ENCODE measurements around the gene PPP2R5D. TPM values are rescaled to one million over a fixed set of nuclear protein-coding genes. Genes with fewer than 3 reads are reported as not detected.

Gene PPP2R5D
- total and polyA plus RNA-seq, 9 of the 15 experiments (the other 6 are each of a cell fraction or from before 2014, with no cell fraction given), result 1.3 to 96.1 (median 38.4) TPM

- Histone ChIP-seq H3K4me3 (no peak overlapping the region), H3K27ac (ENCODE audit: extremely low read depth, low read depth, low read length) (peak overlapping the region; percentile 16; the same call in 2 of the 3 replicates), H3K9me3 (replicated peaks; ENCODE audit: control insufficient read depth, insufficient read depth, low read depth, low read length) (no peaks in the 10 kb centered on the region), H2AFZ (ENCODE audit: low read depth, low read length) (no peak overlapping the region), H3K4me1 (replicated peaks in 1 of 2; ENCODE audit: control insufficient read depth in 2 of 2, insufficient read depth in 2 of 2, low read length in 2 of 2) (peaks cover 8 to 23% of the 10 kb centered on the region in 2 experiments), H3K36me3 (ENCODE audit: control insufficient read depth, insufficient read depth, low read length) (peaks cover 54% of the 10 kb centered on the region), H3K27me3 (ENCODE audit: control insufficient read depth in 2 of 2, insufficient read depth in 2 of 2, low read length in 2 of 2) (no peaks in the 10 kb centered on the region), H3K9me1 (ENCODE audit: control insufficient read depth, insufficient read depth, low read length) (no peaks in the 10 kb centered on the region), H3K79me2 (ENCODE audit: control insufficient read depth, insufficient read depth, low read length) (0 out of 3 replicates have a peak, but pooled peaks cover 1% of the 10 kb centered on the region), H4K20me1 (replicated peaks; ENCODE audit: control insufficient read depth, insufficient read depth, low read length) (no peaks in the 10 kb centered on the region), H3K4me2 (ENCODE audit: insufficient read depth, low read length) (no peak overlapping the region), H3K9ac (ENCODE audit: insufficient read depth in 1 of 2, low read depth in 2 of 2, low read length in 2 of 2) (peak overlapping the region in 1 of 2 experiments; percentile 31; a peak in 1 of 4 replicates)
- in situ Hi-C loops (cut with MboI) (no loop called here), intact Hi-C loops (cut with micrococcal nuclease) (no loop called here)
- DNase-seq (ENCODE audit: extremely low read depth in 1 of 4, low spot score in 3 of 4) (no peak), ATAC-seq (no peak), FAIRE-seq (no peak)
- ChIA-PET POLR2A (interaction anchor here (0.6 to 1.5 kb wide), 4 partner anchors 9 to 55 kb away, joined by 3 to 8 read pairs (median 3); partner anchors contain the start of gene PEX6), CTCF (ENCODE audit: low intra/inter-chr PET ratio) (no interaction called here)
- TF ChIP-seq EGR1 (conservative IDR thresholded peaks at IDR 0.05), result 0 out of 2 replicates have a peak, but pooled peaks have one; percentile 15
- no peak for TF ChIP-seq LCOR (CRISPR knock-in tag; IDR thresholded peaks at IDR 0.05)
- TF ChIP-seq NUFIP1 (IDR thresholded peaks at IDR 0.05; ENCODE audit: partially characterized antibody), result no peak
- 80% methylated on average over 4 of the region's 4 CpGs for WGBS (ENCODE audit: insufficient coverage, low coverage, missing lambda C conversion rate)
- no TSS peak for BruUV-seq (replicated peaks)
Observed at GRCh38 chr6:42969934-42970333, 14.4 kb upstream of the PPP2R5D start.

GRCh38 chr6:42970871-42971612 is 13.3 kb upstream of the PPP2R5D start:
- Histone ChIP-seq H3K4me2 (ENCODE audit: insufficient read depth, low read length) (peak overlapping the region; percentile 65), H3K79me2 (ENCODE audit: control insufficient read depth, insufficient read depth, low read length) (peaks cover 12% of the 10 kb centered on the region; the same call in 2 of the 3 replicates), H4K20me1 (replicated peaks; ENCODE audit: control insufficient read depth, insufficient read depth, low read length) (no peaks in the 10 kb centered on the region), H2AFZ (ENCODE audit: low read depth, low read length) (peak overlapping the region; percentile 52), H3K9me1 (ENCODE audit: control insufficient read depth, insufficient read depth, low read length) (no peaks in the 10 kb centered on the region), H3K36me3 (ENCODE audit: control insufficient read depth, insufficient read depth, low read length) (peaks cover 53% of the 10 kb centered on the region), H3K9me3 (replicated peaks; ENCODE audit: control insufficient read depth, insufficient read depth, low read depth, low read length) (no peaks in the 10 kb centered on the region), H3K9ac (ENCODE audit: insufficient read depth in 1 of 2, low read depth in 2 of 2, low read length in 2 of 2) (peak overlapping the region; percentile 26 to 33; a peak in 3 of 4 replicates), H3K4me1 (replicated peaks in 1 of 2; ENCODE audit: control insufficient read depth in 2 of 2, insufficient read depth in 2 of 2, low read length in 2 of 2) (peaks cover 11 to 31% of the 10 kb centered on the region in 2 experiments), H3K27me3 (ENCODE audit: control insufficient read depth in 2 of 2, insufficient read depth in 2 of 2, low read length in 2 of 2) (no peaks in the 10 kb centered on the region), H3K27ac (ENCODE audit: extremely low read depth, low read depth, low read length) (peak overlapping the region; percentile 74), H3K4me3 (no peak overlapping the region)
- CTCF ChIA-PET (ENCODE audit: low intra/inter-chr PET ratio), result no interaction called here
- POLR2A ChIA-PET, result interaction anchor here (0.5 to 1.5 kb wide), 14 partner anchors 8 to 126 kb away, joined by 3 to 8 read pairs (median 3); partner anchors contain the start of genes PEX6, PPP2R5D and RPL7L1
- WGBS (ENCODE audit: insufficient coverage, low coverage, missing lambda C conversion rate), result 51% methylated on average over 4 of the region's 4 CpGs
- ATAC-seq (peak; percentile 86), DNase-seq (ENCODE audit: extremely low read depth in 1 of 4, low spot score in 3 of 4) (peak; percentile 80 to 82 (median 81)), FAIRE-seq (peak; percentile 94)
- in situ Hi-C loops (cut with MboI) (no loop called here), intact Hi-C loops (cut with micrococcal nuclease) (no loop called here)
- no TSS peak for BruUV-seq (replicated peaks)
- TF ChIP-seq POLR2AphosphoS5 (IDR thresholded peaks at IDR 0.05; ENCODE audit: control insufficient read depth, insufficient read depth, low read depth, low read length) (no peak), MEIS2 (IDR thresholded peaks at IDR 0.05; ENCODE audit: partially characterized antibody) (peak; percentile 92), SMARCE1 (IDR thresholded peaks at IDR 0.05) (peak; percentile 97), RBBP5 (IDR thresholded peaks at IDR 0.05; ENCODE audit: borderline replicate concordance, insufficient read depth, low read length, poor library complexity, severe bottlenecking) (peak; percentile 12), SMARCC2 (IDR thresholded peaks at IDR 0.05; ENCODE audit: low read depth) (peak; percentile 94), SMARCA4 (IDR thresholded peaks at IDR 0.05) (peak; percentile 96), XRCC3 (IDR thresholded peaks at IDR 0.05) (no peak), ATF7 (IDR thresholded peaks at IDR 0.05) (peak; percentile 74; the same call in 1 of the 2 replicates), JUN (IDR thresholded peaks at IDR 0.05; ENCODE audit: borderline replicate concordance, low read depth, low read length) (peak; percentile 94), JUN (CRISPR knock-in tag; IDR thresholded peaks at IDR 0.05; ENCODE audit: borderline replicate concordance) (no peak)
- TF ChIP-seq, protein P1, sequence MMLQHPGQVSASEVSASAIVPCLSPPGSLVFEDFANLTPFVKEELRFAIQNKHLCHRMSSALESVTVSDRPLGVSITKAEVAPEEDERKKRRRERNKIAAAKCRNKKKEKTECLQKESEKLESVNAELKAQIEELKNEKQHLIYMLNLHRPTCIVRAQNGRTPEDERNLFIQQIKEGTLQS (IDR thresholded peaks at IDR 0.05), result peak; percentile 99
- TF ChIP-seq, protein P1 (CRISPR knock-in tag; conservative IDR thresholded peaks at IDR 0.05), result peak; percentile 96

Measured in K562 (cell line).